Measurements from ENCODE around the gene CHRM5. TPM values are rescaled to one million over a fixed set of nuclear protein-coding genes. Genes with fewer than 3 reads are reported as not detected.

CHRM5 gene
- total RNA-seq, 1 experiment from 2014 or later, result not detected

DNA sequence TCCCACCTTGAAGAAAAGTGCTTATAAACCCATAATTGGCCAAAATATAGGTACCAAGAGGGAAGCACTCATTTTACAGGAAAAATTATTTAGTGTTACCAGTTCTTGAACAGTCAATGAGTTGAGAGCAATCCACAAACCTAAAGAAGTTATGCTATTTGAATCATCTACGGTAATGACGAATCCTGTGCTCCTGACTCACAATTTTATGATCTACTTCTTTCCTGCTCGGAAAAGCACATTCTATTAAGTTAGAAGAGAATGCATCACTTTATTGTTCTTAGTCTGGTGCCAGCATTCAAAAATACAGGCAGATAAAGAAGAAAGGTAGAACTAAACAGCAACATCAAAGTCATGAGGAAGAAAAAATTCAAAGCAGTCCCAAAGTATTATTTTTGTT is 33.2 kb downstream of the CHRM5 start:
- H3K9me3 ChIP-seq, result no peaks in the 10 kb centered on the region
- Mint-ChIP-seq H3K36me3 (ENCODE audit: insufficient read depth, unreplicated experiment) (no peaks in the 10 kb centered on the region), H3K27me3 (ENCODE audit: insufficient read depth, unreplicated experiment) (no peaks in the 10 kb centered on the region), H3K4me1 (ENCODE audit: low read depth, unreplicated experiment) (peaks cover 9% of the 10 kb centered on the region), H3K9me3 (ENCODE audit: unreplicated experiment) (no peaks in the 10 kb centered on the region), H3K4me3 (ENCODE audit: unreplicated experiment) (no peak overlapping the region), H3K27ac (ENCODE audit: unreplicated experiment) (no peak overlapping the region)
- H3K36me3 ChIP-seq (ENCODE audit: control insufficient read depth, insufficient read depth, low read length), result no peaks in the 10 kb centered on the region
- ChIA-PET POLR2A (no interaction called here), CTCF (no interaction called here)
- H3K4me3 ChIP-seq (ENCODE audit: low read depth, low read length), result no peak overlapping the region
- intact Hi-C loops (cut with micrococcal nuclease; ENCODE audit: unreplicated experiment), result no loop called here
- H3K27me3 ChIP-seq (replicated peaks; ENCODE audit: control insufficient read depth, insufficient read depth, low read length), result no peaks in the 10 kb centered on the region
- BruUV-seq (replicated peaks), result no TSS peak
- no peaks in the 10 kb centered on the region for H3K4me1 ChIP-seq
- no peak for DNase-seq
- no peak for TF ChIP-seq CTCF (IDR thresholded peaks at IDR 0.05; ENCODE audit: insufficient read depth in 1 of 2, low read depth in 1 of 2, low read length in 1 of 2, severe bottlenecking in 1 of 2, unreplicated experiment in 1 of 2)

- Mint-ChIP-seq H3K27ac (ENCODE audit: unreplicated experiment) (no peak overlapping the region), H3K9me3 (ENCODE audit: unreplicated experiment) (no peaks in the 10 kb centered on the region), H3K4me3 (ENCODE audit: unreplicated experiment) (no peak overlapping the region), H3K27me3 (ENCODE audit: insufficient read depth, unreplicated experiment) (no peaks in the 10 kb centered on the region), H3K36me3 (ENCODE audit: insufficient read depth, unreplicated experiment) (no peaks in the 10 kb centered on the region), H3K4me1 (ENCODE audit: low read depth, unreplicated experiment) (peaks cover 9% of the 10 kb centered on the region)
- Histone ChIP-seq H3K27me3 (replicated peaks; ENCODE audit: control insufficient read depth, insufficient read depth, low read length) (no peaks in the 10 kb centered on the region), H3K36me3 (ENCODE audit: control insufficient read depth, insufficient read depth, low read length) (no peaks in the 10 kb centered on the region), H3K4me1 (no peaks in the 10 kb centered on the region), H3K9me3 (no peaks in the 10 kb centered on the region), H3K4me3 (ENCODE audit: low read depth, low read length) (no peak overlapping the region)
- TF ChIP-seq CTCF (IDR thresholded peaks at IDR 0.05; ENCODE audit: insufficient read depth in 1 of 2, low read depth in 1 of 2, low read length in 1 of 2, severe bottlenecking in 1 of 2, unreplicated experiment in 1 of 2), result no peak
- ChIA-PET CTCF (no interaction called here), POLR2A (no interaction called here)
- intact Hi-C loops (cut with micrococcal nuclease; ENCODE audit: unreplicated experiment), result no loop called here
- no TSS peak for BruUV-seq (replicated peaks)
- no peak for DNase-seq
These were observed 38.1 kb downstream of the CHRM5 start for GRCh38 chr15:34006381-34006780.

GRCh38 chr15:34009656-34010055 is 41.4 kb downstream of the CHRM5 start:
- BruUV-seq (replicated peaks), result no TSS peak
- Mint-ChIP-seq H3K4me3 (ENCODE audit: unreplicated experiment) (no peak overlapping the region), H3K36me3 (ENCODE audit: insufficient read depth, unreplicated experiment) (no peaks in the 10 kb centered on the region), H3K27ac (ENCODE audit: unreplicated experiment) (no peak overlapping the region), H3K9me3 (ENCODE audit: unreplicated experiment) (no peaks in the 10 kb centered on the region), H3K4me1 (ENCODE audit: low read depth, unreplicated experiment) (peaks cover 9% of the 10 kb centered on the region), H3K27me3 (ENCODE audit: insufficient read depth, unreplicated experiment) (no peaks in the 10 kb centered on the region)
- Histone ChIP-seq H3K4me1 (no peaks in the 10 kb centered on the region), H3K4me3 (ENCODE audit: low read depth, low read length) (no peak overlapping the region), H3K36me3 (ENCODE audit: control insufficient read depth, insufficient read depth, low read length) (no peaks in the 10 kb centered on the region), H3K27me3 (replicated peaks; ENCODE audit: control insufficient read depth, insufficient read depth, low read length) (no peaks in the 10 kb centered on the region), H3K9me3 (no peaks in the 10 kb centered on the region)
- CTCF ChIA-PET, result no interaction called here
- POLR2A ChIA-PET, result no interaction called here
- no peak for TF ChIP-seq CTCF (IDR thresholded peaks at IDR 0.05; ENCODE audit: insufficient read depth in 1 of 2, low read depth in 1 of 2, low read length in 1 of 2, severe bottlenecking in 1 of 2, unreplicated experiment in 1 of 2)
- intact Hi-C loops (cut with micrococcal nuclease; ENCODE audit: unreplicated experiment), result no loop called here
- no peak for DNase-seq
